HG02798 (cell line): ENCODE data around the gene MICAL2.

ENCODE experiments used
- ATAC-seq: cut with Tn5 transposase; IDR thresholded peaks from one replicate; pipeline ENCODE4 v1.9.1; 2021; ENCODE audit warnings: mild to moderate bottlenecking; ENCODE audit not compliant: unreplicated experiment, poor library complexity

MICAL2 gene

GRCh38 chr11:12094872-12095800 is 15.3 kb upstream of the MICAL2 start:
- no peak for ATAC-seq

DNA sequence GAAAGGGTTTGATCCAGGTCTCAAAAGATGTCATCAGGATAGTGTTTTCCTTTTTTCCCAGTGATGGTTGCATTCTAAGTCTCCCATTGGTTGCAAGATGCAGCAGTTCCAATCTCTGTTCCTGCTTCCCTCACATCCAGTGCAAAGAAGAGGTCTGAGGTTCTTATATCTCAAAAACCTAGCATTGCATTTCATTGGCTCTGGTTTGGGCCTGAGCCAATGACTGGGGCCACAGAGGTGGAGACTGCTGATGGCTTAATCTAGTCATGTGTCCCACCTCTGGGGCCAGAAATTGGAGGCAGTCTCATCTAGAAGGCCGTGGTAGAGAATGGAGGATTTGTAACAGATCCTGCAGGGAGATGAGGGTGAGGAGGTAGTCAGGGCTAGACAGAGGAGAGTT is 13.2 kb upstream of the MICAL2 start:
- ATAC-seq: no peak

DNA sequence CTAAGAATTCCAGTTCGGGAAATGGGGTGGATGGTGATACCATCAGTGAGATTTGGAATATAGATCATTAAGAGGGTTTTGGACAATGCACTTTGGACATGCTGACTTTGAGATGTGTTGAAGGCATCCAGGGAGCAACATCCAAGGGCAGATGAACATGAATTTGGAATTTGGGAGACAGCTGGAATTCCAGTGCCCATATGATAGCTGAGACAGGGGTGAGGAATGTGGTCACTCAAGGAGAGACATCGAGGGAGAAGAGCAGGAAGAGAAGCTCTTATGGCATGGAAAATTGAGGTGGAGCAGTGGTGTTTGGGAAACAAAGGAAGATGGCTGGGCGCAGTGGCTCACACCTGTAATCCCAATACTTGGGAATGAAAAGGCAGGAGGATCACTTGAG is 11.8 kb upstream of the MICAL2 start:
- no peak for ATAC-seq

DNA sequence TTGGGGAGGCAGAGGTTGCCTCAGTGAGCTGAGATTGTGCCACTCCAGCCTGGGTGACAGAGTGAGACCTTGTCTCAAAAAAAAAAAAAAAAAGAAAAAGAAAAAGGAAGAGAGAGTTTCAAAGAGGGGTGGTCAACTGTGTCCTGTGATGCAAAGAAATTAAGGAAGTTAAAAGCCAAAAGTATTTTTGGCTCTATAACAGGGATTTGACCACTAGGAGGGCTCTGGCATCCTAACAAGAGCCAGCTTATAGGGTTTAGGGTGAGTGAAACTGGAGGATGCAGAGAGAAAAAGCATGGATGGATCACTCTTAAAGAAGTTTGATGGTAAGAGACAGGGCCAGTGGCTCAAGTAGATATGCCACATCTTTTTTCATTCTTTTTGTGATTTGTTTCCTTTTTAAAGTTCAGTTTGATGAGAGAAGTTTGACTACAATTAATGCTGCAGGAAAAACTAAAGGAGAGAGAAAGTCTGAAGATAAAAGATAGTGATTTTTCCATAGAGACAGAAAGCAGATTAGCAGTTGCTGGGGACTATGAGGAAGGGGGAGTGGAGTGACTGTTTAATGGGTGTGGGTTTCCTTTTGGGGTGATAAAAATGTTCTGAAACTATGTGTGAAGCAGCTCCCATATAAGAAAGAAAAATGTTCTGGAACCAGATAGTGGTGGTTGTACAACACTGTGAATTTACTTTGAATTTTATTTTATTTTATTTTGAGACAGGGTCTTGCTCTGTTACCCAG is 11.1 kb upstream of the MICAL2 start:
- ATAC-seq: no peak

DNA sequence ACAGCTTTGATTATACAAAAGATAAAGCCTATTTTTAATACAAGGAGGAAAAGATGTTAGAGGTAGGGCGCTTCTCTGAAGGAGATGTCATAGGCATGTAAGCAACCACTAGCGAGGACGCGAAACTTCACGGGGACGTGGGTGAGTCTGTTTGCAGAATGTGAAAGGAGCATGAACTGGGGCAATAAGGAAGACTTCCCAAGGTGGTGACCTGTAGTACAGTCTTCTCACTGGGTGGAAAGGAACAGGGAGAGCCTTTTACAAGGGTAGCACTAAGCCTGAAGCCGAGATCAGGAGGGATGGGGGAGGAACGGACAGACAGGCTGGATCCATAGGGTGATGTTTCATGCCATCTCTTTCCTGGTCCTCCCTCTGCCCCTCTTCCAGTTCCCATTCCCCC is 10.0 kb upstream of the MICAL2 start:
- ATAC-seq: no peak

GRCh38 chr11:12100841-12101242 is 9.5 kb upstream of the MICAL2 start:
- ATAC-seq: no peak

- ATAC-seq: no peak
These were observed 9.1 kb upstream of the MICAL2 start for GRCh38 chr11:12101318-12101717.

DNA sequence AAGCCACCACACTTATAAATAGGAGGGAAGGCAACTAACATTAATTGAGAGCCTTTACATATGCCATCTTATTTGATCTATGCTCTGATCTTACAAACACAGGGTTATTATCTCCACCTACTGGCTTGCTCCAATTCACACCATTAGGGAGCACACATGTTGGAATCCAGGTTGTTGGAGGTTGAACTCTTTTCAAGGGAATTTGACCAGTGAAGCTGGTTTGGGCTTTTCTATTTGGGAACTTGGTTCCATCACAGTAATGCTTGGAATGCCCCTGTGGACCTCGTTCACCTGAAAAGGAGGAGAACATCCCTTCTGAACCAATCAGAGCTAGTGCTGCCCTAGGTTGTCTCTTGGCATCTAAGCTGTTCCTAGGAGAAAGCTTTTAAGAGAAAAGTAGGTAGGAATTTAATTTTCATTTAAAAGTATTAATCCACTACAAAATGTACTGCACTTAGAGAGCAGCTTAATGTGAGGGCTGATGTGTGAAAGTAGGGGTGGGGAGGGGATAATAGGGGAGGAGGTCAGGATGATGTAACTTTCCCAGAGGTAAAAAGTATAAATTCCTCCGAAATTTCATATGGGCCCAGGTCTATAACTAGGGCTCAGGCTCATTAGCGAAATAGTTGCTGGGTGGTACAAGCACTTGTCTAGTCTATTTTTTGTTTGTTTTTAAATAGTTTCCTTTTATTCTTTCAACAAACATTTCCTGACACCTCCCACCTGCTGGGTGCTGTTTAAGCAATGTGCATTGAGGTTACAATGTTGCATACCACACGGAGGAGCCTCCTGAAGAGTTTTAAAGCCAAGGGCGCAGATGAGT is 7.6 kb upstream of the MICAL2 start:
- no peak for ATAC-seq

DNA sequence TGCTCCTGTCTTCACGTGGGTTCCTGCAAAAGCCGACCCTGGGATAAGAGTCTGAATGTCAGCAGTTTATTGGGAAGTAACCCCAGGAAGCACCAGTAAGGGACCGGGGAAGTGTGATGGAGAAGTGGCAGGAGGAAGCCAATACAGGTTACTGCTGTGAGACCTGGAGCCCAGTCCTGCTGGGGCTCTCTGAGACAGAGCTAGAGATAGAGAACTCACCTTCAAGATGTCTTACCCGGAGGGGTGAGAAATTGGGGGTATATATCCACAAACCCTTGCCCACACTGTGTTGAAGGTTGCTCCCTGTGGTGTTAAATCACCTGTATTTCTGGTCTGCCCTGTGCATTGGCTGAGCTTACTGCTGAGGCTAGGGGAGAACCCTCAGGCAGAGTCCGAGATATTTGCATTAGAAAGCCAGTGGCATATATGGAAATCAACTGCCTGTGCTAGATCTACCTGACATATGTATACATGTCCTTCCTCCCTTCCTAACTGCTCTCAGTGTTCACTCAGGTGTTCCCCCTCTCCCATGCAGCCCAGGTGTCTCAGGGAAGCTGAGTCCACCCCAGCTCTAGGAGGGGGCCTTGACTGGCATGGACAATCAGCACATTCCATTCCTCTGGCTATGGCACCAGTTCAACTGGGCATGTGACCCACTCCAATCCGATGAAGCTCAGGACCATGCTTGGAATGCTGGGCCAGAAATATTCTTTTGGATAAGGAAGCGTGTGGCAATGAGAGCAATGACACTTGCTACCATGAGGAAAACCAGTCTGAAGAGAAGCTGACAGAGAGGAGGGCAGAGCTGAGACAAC is 6.8 kb upstream of the MICAL2 start:
- no peak for ATAC-seq

- ATAC-seq: no peak
These were observed 4.9 kb upstream of the MICAL2 start for GRCh38 chr11:12105471-12105870.

DNA sequence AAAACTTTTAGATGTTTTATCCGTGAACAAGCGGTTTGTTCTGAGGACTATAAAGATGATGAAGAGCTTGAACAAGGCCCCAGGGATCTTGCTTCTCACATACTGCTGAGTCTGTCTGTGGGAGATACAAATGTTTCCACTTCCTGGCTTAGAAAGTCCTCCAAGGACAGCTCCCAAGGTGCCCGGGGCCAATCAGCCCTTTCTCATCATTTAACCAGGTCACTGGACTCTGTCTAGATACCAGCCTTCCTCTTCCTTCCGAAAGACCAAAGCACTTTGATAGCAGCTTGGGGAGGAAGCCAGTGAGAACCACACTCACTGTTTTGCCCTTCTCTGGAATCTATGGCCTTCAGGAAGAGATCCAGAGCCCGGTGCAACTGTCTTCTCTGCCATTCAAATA is 4.3 kb upstream of the MICAL2 start:
- ATAC-seq: no peak

- ATAC-seq: no peak
These were observed 3.9 kb upstream of the MICAL2 start for GRCh38 chr11:12106501-12106900.

- no peak for ATAC-seq
These were observed 1.4 kb upstream of the MICAL2 start for GRCh38 chr11:12108875-12109453.

GRCh38 chr11:12109591-12110196 is 696 bp upstream of the MICAL2 start:
- ATAC-seq: no peak

- peak; percentile 30 for ATAC-seq
These were observed 541 bp downstream of the MICAL2 start for GRCh38 chr11:12110714-12111548.

- ATAC-seq: no peak
These were observed 1.4 kb downstream of the MICAL2 start for GRCh38 chr11:12111549-12112520.

- ATAC-seq: no peak
These were observed 2.4 kb downstream of the MICAL2 start for GRCh38 chr11:12112750-12113149.
